Upper lobe of left lung (tissue), 4 donors: ENCODE results near the gene STK17B.

ENCODE experiments used
- POLR2A ChIP-seq, 4 donors: fragments of 450-650 bp; IDR thresholded peaks; one replicate each; pipeline ENCODE4 v1.5.1; 2016 to 2017; ENCODE audit warnings: antibody characterized with exemption in 4 of 4, mild to moderate bottlenecking in 2 of 4
- TF ChIP-seq, protein P1 (sequence below), 6 experiments: fragments of 450-650 bp in 4 of 6; fragments of 200-600 bp in 2 of 6; sonication (generic) in 2 of 6; IDR thresholded peaks; one replicate each; pipeline ENCODE4 v1.5.1; 2016 to 2019; ENCODE audit warnings: antibody characterized with exemption in 6 of 6

DNA sequence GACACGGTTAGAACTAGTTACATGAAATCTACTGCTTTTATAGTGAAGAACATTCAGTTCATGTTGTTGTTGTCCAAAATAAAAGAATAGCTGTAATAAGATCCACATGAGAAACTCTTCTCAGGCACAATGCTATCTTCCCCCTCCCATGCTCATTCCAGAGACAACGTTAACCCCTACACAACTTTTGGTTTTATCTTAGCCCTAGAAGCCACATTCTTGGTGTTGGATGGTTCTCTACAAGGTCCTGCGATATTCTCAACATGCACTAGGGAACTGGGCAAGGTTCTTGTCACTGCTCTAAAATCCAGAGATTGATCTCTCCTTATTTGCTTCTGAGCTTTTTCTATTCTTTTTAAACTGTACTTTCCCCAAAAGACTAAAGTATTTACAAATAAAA is 51.5 kb downstream of the STK17B start:
- TF ChIP-seq, protein P1, sequence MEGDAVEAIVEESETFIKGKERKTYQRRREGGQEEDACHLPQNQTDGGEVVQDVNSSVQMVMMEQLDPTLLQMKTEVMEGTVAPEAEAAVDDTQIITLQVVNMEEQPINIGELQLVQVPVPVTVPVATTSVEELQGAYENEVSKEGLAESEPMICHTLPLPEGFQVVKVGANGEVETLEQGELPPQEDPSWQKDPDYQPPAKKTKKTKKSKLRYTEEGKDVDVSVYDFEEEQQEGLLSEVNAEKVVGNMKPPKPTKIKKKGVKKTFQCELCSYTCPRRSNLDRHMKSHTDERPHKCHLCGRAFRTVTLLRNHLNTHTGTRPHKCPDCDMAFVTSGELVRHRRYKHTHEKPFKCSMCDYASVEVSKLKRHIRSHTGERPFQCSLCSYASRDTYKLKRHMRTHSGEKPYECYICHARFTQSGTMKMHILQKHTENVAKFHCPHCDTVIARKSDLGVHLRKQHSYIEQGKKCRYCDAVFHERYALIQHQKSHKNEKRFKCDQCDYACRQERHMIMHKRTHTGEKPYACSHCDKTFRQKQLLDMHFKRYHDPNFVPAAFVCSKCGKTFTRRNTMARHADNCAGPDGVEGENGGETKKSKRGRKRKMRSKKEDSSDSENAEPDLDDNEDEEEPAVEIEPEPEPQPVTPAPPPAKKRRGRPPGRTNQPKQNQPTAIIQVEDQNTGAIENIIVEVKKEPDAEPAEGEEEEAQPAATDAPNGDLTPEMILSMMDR (IDR thresholded peaks at IDR 0.05) = no peak
- TF ChIP-seq POLR2A (IDR thresholded peaks at IDR 0.05) = no peak
